Activated CD8-positive, alpha-beta memory T cell treated with anti-CD3 and anti-CD28 coated beads for 1 hour (primary cell): Measurements from ENCODE around the gene OSBPL2.

ENCODE experiments used
- DNase-seq, 2 donors: peaks; one replicate each; pipeline ENCODE4 v3.0.0-alpha.2; 2020; ENCODE audit warnings: low read depth in 1 of 2; ENCODE audit errors: extremely low read depth in 1 of 2

OSBPL2 gene

GRCh38 chr20:62333820-62334595, 95.7 kb downstream of the OSBPL2 start:
- DNase-seq, result no peak

GRCh38 chr20:62334881-62335280, 96.6 kb downstream of the OSBPL2 start:
- no peak for DNase-seq

- no peak for DNase-seq
These were observed 97.2 kb downstream of the OSBPL2 start for GRCh38 chr20:62335532-62335931.

DNA sequence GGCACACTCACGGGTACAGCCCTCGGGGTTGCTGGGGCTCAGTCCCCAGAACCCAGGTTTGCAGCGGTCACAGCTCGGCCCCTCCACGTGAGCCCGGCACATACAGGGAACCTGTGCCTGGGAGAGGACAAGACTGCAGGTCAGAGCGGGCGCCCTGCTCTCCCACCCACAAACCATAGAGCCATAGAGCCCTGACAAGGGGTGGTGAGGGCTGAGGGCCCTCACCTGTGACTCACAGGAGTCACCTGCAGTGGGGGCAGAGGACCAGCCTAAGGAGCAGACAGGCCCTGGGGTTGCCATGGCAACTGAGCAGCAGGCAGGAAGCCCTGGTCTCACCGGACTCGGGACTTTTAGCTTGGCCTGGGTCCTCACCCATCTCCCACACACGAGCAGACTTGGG, 98.0 kb downstream of the OSBPL2 start:
- no peak for DNase-seq

DNA sequence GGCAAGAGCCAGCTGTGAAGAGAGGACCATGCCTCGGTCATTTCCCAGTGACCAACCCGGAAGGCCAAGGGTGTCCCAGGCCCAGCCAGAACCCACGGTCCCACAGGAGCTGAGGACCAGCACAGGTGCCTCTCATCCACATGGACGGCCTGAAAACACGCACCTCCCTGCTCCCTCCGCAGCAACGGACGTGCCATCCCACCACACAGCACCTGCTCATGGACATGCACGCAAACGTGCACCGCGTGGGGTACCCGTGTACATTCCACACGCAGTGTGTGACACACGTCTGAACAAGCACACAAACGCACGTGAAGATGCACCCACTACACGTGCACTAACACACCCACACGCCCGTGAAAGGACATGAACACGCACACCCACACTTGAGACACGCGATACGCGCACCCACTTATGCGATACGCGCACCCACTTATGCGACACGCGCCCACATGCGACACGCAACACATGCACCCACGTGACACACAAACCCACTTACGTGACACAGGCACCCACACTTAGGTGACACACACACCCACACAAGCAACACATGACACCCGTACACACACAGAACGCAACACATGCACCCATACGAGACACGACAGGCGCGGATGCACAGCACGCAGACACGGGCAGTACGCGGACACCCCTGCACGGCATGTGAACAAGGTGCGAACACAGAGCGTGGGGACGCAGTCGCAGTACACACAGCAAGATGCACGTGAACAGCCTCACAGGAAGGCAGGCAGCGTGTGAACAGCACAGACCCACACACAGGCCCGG, 98.6 kb downstream of the OSBPL2 start:
- no peak for DNase-seq

DNA sequence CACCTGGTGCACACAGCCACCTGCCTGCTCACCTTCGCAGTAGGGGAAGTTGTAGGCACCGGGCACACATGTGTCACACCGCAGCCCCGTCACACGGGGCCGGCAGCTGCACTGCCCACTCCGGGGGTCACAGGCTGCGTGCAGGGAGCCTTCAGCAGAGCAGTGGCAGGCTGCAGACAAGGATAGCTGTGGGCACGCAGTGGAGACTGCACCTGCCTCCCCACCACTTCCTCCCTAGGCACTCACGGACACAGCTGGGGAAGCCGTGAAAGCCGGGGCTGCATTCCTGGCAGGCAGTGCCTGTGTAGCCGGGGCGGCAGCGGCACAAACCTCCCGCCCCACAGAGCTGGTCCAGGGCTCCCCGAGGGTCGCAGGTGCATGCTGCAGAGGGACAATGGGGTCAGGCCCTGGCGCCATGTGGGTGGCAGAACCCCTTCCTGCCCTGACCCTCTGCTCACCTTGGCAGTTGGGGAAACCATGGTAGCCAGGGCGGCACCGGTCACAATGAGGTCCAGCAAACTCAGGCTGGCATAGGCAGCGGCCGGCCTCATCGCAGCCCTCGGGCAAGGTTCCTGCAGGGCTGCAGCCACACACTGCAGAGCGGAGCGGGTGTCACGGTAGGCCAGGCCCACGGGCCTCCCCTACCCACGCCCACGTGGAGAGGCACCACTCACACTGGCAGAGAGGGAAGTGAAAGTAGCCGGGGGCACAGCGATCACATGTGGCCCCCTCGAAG, 99.4 kb downstream of the OSBPL2 start:
- no peak for DNase-seq

GRCh38 chr20:62338294-62338620, 99.9 kb downstream of the OSBPL2 start:
- no peak for DNase-seq

DNA sequence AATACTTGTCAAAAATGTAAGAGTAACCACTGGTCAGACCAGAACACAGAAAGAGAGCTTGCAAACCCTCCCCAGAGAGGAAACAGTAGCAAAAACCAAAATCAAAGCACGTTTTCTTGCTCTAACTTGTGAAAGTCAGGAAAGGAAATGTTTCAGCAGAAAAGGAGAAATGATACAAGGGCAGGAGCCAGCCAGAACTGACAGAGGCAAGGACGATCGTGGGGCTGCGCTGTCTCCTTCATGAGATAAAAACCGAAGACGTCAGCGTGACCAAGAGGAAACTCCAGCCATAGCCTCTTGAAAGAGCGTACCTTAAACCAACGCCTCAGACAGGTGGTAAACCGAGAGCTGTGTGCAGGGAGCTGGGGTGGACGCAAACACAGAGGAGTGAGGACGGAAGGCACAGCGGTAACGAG, 101.3 kb downstream of the OSBPL2 start:
- DNase-seq, result no peak

DNA sequence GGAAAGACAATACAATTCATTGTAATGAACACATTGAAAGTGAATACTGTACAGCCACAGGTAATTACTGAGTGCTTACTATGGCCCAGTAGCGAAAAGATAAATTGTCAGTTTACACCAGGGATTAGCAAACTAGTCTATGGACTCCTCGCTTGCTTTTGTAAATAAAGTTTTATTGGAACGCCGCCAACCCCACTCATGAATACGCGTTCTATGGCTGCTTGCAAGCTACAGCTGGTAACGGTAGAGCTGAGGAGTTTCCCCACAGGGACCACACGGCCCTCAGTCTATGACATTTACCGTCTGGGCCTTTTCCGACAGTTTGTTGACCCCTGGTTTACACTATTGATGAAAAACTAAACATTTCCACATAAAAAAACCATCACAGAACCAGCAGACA, 104.6 kb downstream of the OSBPL2 start:
- DNase-seq, result no peak

- no peak for DNase-seq
These were observed 105.8 kb downstream of the OSBPL2 start for GRCh38 chr20:62344092-62344491.

- no peak for DNase-seq
These were observed 106.5 kb downstream of the OSBPL2 start for GRCh38 chr20:62344782-62345181.
